ENCODE data around the gene NOL4L.

GRCh38 chr20:32524829-32525501 lies 60.2 kb downstream of the NOL4L start:
- TF ChIP-seq, protein P1, sequence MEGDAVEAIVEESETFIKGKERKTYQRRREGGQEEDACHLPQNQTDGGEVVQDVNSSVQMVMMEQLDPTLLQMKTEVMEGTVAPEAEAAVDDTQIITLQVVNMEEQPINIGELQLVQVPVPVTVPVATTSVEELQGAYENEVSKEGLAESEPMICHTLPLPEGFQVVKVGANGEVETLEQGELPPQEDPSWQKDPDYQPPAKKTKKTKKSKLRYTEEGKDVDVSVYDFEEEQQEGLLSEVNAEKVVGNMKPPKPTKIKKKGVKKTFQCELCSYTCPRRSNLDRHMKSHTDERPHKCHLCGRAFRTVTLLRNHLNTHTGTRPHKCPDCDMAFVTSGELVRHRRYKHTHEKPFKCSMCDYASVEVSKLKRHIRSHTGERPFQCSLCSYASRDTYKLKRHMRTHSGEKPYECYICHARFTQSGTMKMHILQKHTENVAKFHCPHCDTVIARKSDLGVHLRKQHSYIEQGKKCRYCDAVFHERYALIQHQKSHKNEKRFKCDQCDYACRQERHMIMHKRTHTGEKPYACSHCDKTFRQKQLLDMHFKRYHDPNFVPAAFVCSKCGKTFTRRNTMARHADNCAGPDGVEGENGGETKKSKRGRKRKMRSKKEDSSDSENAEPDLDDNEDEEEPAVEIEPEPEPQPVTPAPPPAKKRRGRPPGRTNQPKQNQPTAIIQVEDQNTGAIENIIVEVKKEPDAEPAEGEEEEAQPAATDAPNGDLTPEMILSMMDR (IDR thresholded peaks at IDR 0.05): no peak
- no peak for TF ChIP-seq POLR2A (IDR thresholded peaks at IDR 0.05)

All from thyroid gland (tissue), 4 donors.